ENCODE results near the gene HIP1R. TPM values are rescaled to one million over a fixed set of nuclear protein-coding genes. Genes with fewer than 3 reads are reported as not detected.
"Not testable (repeated sequence)": the region's sequence is repeated elsewhere in the genome, so short reads cannot be mapped to it uniquely, and the experiment has no call there.

HIP1R gene
- total and polyA plus RNA-seq, 2 of the 8 experiments (the other 6 are each of a cell fraction or from before 2014, with no cell fraction given) = 11.2 to 14.5 TPM

- TF ChIP-seq ATF2 (IDR thresholded peaks at IDR 0.05; ENCODE audit: low read length) = no peak
- TF ChIP-seq KDM1A (IDR thresholded peaks at IDR 0.05; ENCODE audit: borderline replicate concordance, low read length) = no peak
- TF ChIP-seq EZH2 (IDR thresholded peaks at IDR 0.05; ENCODE audit: low read depth, low read length, severe bottlenecking) = no peak
- TF ChIP-seq YY1 (IDR thresholded peaks at IDR 0.05; ENCODE audit: low read depth, low read length) = no peak
- no peak for TF ChIP-seq KDM4A (IDR thresholded peaks at IDR 0.05; ENCODE audit: low read depth, low read length, severe bottlenecking)
- no peak for TF ChIP-seq TAF1 (IDR thresholded peaks at IDR 0.05; ENCODE audit: low read depth, low read length)
These were observed 31.3 kb upstream of the HIP1R start (continued) for GRCh38 chr12:122803937-122804336.

- not testable (repeated sequence) for H3K79me1 ChIP-seq (ENCODE audit: low read depth, low read length); H3K9me3 ChIP-seq (ENCODE audit: insufficient read depth in 2 of 2, low read depth in 1 of 2, low read length in 1 of 2); H3K4me1 ChIP-seq (replicated peaks in 1 of 4; ENCODE audit: control insufficient read depth in 3 of 4, insufficient read depth in 4 of 4, low read length in 3 of 4); H3K14ac ChIP-seq (ENCODE audit: insufficient read length); DNase-seq (ENCODE audit: low read depth in 1 of 2, low spot score in 2 of 2); H2BK5ac ChIP-seq (ENCODE audit: low read depth, low read length); FAIRE-seq; H2BK120ac ChIP-seq (replicated peaks; ENCODE audit: low read depth, low read length); H3K4me2 ChIP-seq (ENCODE audit: insufficient read depth in 1 of 2, low read depth in 2 of 2, low read length in 2 of 2); H3K4ac ChIP-seq (replicated peaks; ENCODE audit: insufficient read length, low read depth, low read length); H4K8ac ChIP-seq (ENCODE audit: extremely low read depth, insufficient read depth, low read length); H3K23ac ChIP-seq (ENCODE audit: insufficient read length); H3K27ac ChIP-seq (ENCODE audit: low read depth, low read length); H3K56ac ChIP-seq (replicated peaks; ENCODE audit: insufficient read length, low read depth, low read length); H2AK5ac ChIP-seq (ENCODE audit: low read depth, low read length); H3K79me2 ChIP-seq (ENCODE audit: control insufficient read depth in 1 of 2, insufficient read depth in 2 of 2, low read length in 2 of 2); H3K9ac ChIP-seq (replicated peaks in 1 of 4; ENCODE audit: extremely low read depth in 1 of 4, low read depth in 3 of 4, low read length in 3 of 4); H3K23me2 ChIP-seq (ENCODE audit: low read depth, low read length); H3K36me3 ChIP-seq (ENCODE audit: control insufficient read depth in 2 of 4, insufficient read depth in 4 of 4, low read length in 3 of 4); H4K20me1 ChIP-seq (replicated peaks in 1 of 2; ENCODE audit: control insufficient read depth in 1 of 2, insufficient read depth in 2 of 2, low read length in 2 of 2); H2BK20ac ChIP-seq (ENCODE audit: low read length); H3K27me3 ChIP-seq (replicated peaks in 1 of 4; ENCODE audit: control insufficient read depth in 3 of 4, extremely low read depth in 1 of 4, insufficient read depth in 3 of 4, low read length in 3 of 4); H2AFZ ChIP-seq (ENCODE audit: low read length); H4K5ac ChIP-seq (ENCODE audit: insufficient read length, low read depth, low read length); H4K91ac ChIP-seq (replicated peaks; ENCODE audit: insufficient read length, low read length); H2BK15ac ChIP-seq (ENCODE audit: low read length); H3K18ac ChIP-seq (ENCODE audit: extremely low read depth, low read length); H2BK12ac ChIP-seq (ENCODE audit: low read depth, low read length); H3K4me3 ChIP-seq (ENCODE audit: extremely low read depth in 1 of 4, insufficient read depth in 2 of 4, low read depth in 3 of 4, low read length in 4 of 4)
- WGBS, 2 experiments (ENCODE audit: extremely low coverage in 1 of 2, insufficient coverage in 1 of 2, insufficient read length in 1 of 2, insufficient replicate concordance in 2 of 2, low coverage in 1 of 2, low lambda C conversion rate in 2 of 2, missing lambda C conversion rate in 1 of 2) = 80% methylated on average over 3 of the region's 9 CpGs; no CpG with 5 or more reads in 1 of the 2 experiments
- ChIA-PET CTCF (ENCODE audit: partially characterized antibody) (interaction anchor here (0.6 to 5.0 kb wide), 4 partner anchors 11 to 113 kb away, joined by 3 to 32 read pairs (median 4); no protein-coding TSS in a partner anchor), POLR2A (ENCODE audit: partially characterized antibody) (interaction anchor here (0.6 kb wide), 1 partner anchor 114 kb away, joined by 5 read pairs; no protein-coding TSS in a partner anchor)
These were observed 30.3 kb upstream of the HIP1R start for GRCh38 chr12:122804957-122805356.
